ENCODE results near the gene SLC8B1. TPM values are rescaled to one million over a fixed set of nuclear protein-coding genes. Genes with fewer than 3 reads are reported as not detected.

SLC8B1 gene
- total RNA-seq, 1 donor from 2014 or later, result 7.1 TPM

- Mint-ChIP-seq H3K27me3 (ENCODE audit: low read depth) (no peaks in the 10 kb centered on the region), H3K27ac (ENCODE audit: unreplicated experiment) (no peak overlapping the region), H3K9me3 (no peaks in the 10 kb centered on the region), H3K4me3 (no peak overlapping the region), H3K36me3 (ENCODE audit: low read depth) (no peaks in the 10 kb centered on the region), H3K4me1 (peaks cover 9% of the 10 kb centered on the region)
- no peak for TF ChIP-seq CTCF (conservative IDR thresholded peaks at IDR 0.05)
- DNase-seq (ENCODE audit: low read depth, low spot score), result no peak
Observed at GRCh38 chr12:113297621-113298471, 37.1 kb downstream of the SLC8B1 start.

- no peak for TF ChIP-seq CTCF (conservative IDR thresholded peaks at IDR 0.05)
- no peak for DNase-seq (ENCODE audit: low read depth, low spot score)
- no peaks in the 10 kb centered on the region for H3K36me3 Mint-ChIP-seq (ENCODE audit: low read depth)
- no peak overlapping the region for H3K4me3 Mint-ChIP-seq
- H3K27me3 Mint-ChIP-seq (ENCODE audit: low read depth), result no peaks in the 10 kb centered on the region
- no peak overlapping the region for H3K27ac Mint-ChIP-seq (ENCODE audit: unreplicated experiment)
- H3K4me1 Mint-ChIP-seq, result peaks cover 4% of the 10 kb centered on the region
- no peaks in the 10 kb centered on the region for H3K9me3 Mint-ChIP-seq
Observed at GRCh38 chr12:113297214-113297587, 37.7 kb downstream of the SLC8B1 start.

GRCh38 chr12:113296557-113297213, 38.2 kb downstream of the SLC8B1 start:
- H3K4me3 Mint-ChIP-seq, result no peak overlapping the region
- H3K4me1 Mint-ChIP-seq, result peaks cover 4% of the 10 kb centered on the region
- H3K36me3 Mint-ChIP-seq (ENCODE audit: low read depth), result no peaks in the 10 kb centered on the region

GRCh38 chr12:113295886-113296556, 38.9 kb downstream of the SLC8B1 start:
- Mint-ChIP-seq H3K9me3 (no peaks in the 10 kb centered on the region), H3K36me3 (ENCODE audit: low read depth) (no peaks in the 10 kb centered on the region), H3K4me1 (peaks cover 9% of the 10 kb centered on the region), H3K27ac (ENCODE audit: unreplicated experiment) (no peak overlapping the region), H3K27me3 (ENCODE audit: low read depth) (no peaks in the 10 kb centered on the region), H3K4me3 (no peak overlapping the region)
- no peak for TF ChIP-seq CTCF (conservative IDR thresholded peaks at IDR 0.05)
- DNase-seq (ENCODE audit: low read depth, low spot score), result no peak

More at GRCh38 chr12:113296557-113297213, 38.2 kb downstream of the SLC8B1 start:
- no peak overlapping the region for H3K27ac Mint-ChIP-seq (ENCODE audit: unreplicated experiment)
- no peak for DNase-seq (ENCODE audit: low read depth, low spot score)
- TF ChIP-seq CTCF (conservative IDR thresholded peaks at IDR 0.05), result no peak
- H3K27me3 Mint-ChIP-seq (ENCODE audit: low read depth), result no peaks in the 10 kb centered on the region
- H3K9me3 Mint-ChIP-seq, result no peaks in the 10 kb centered on the region

GRCh38 chr12:113293100-113293499, 41.8 kb downstream of the SLC8B1 start:
- Mint-ChIP-seq H3K27ac (ENCODE audit: unreplicated experiment) (no peak overlapping the region), H3K36me3 (ENCODE audit: low read depth) (no peaks in the 10 kb centered on the region), H3K27me3 (ENCODE audit: low read depth) (no peaks in the 10 kb centered on the region), H3K4me1 (peaks cover 6% of the 10 kb centered on the region), H3K9me3 (no peaks in the 10 kb centered on the region), H3K4me3 (no peak overlapping the region)
- TF ChIP-seq CTCF (conservative IDR thresholded peaks at IDR 0.05), result no peak
- no peak for DNase-seq (ENCODE audit: low read depth, low spot score)
